ENCODE data around the gene TEX47. TPM values are rescaled to one million over a fixed set of nuclear protein-coding genes. Genes with fewer than 3 reads are reported as not detected.

TEX47 gene
- not detected for total RNA-seq
- not detected for polyA plus RNA-seq
- total RNA-seq, result not detected

DNA sequence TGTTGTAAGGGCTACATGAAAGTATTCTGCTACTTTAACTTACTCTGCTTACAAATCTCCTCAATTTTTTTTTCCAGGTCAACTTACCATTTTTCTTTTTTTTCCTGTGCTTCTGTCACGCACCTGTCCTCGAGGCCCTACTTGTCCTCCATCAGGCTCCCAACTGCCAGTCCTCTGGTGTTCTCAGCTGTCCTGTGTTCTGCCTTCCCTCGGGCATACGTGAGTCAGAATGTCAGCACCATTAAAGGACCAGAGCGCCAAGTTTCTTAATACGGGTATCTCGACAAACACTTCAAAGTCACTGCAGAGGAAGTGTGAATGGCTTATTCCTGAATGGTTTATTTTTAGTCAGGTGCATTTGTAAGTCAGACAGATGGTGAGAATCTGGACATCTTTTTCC, at the start of gene TEX47:
Gene TEX47, minus strand, starts transcription at position 185 of the 400 bp plus-strand sequence. CDS start 795 bp downstream, outside the sequence.
- H3K4me1 ChIP-seq (ENCODE audit: control insufficient read depth in 2 of 2, insufficient read depth in 2 of 2, low read length in 2 of 2), result no peaks in the 10 kb centered on the region
- ChIA-PET POLR2A (no interaction called here), CTCF (no interaction called here)
- intact Hi-C loops (cut with micrococcal nuclease), result no loop called here
- no peak within 1 kb of the TSS for H3K4me3 ChIP-seq (ENCODE audit: low read length)
- no peaks in the 10 kb centered on the region for H3K36me3 Mint-ChIP-seq
- no peaks in the 10 kb centered on the region for H3K9me3 ChIP-seq (ENCODE audit: control insufficient read depth in 2 of 3, low read length in 3 of 3)
- no peaks in the 10 kb centered on the region for H3K4me1 Mint-ChIP-seq
- no peak within 1 kb of the TSS for H3K4me3 Mint-ChIP-seq
- peaks cover 0 to 10% (median 0%) of the 10 kb centered on the region in 5 donors for H3K27me3 Mint-ChIP-seq
- ATAC-seq (no peak), DNase-seq (no peak)
- no peaks in the 10 kb centered on the region for H3K27me3 ChIP-seq (ENCODE audit: control insufficient read depth in 2 of 2, insufficient read depth in 2 of 2, low read length in 2 of 2)
- no peak within 1 kb of the TSS for H3K27ac ChIP-seq (ENCODE audit: low read depth, low read length)
- no peaks in the 10 kb centered on the region for H3K36me3 ChIP-seq (ENCODE audit: control insufficient read depth in 2 of 3, insufficient read depth in 3 of 3, low read length in 3 of 3)
- H3K9me3 Mint-ChIP-seq, result no peaks in the 10 kb centered on the region
- H3K27ac Mint-ChIP-seq, result no peak within 1 kb of the TSS

DNA sequence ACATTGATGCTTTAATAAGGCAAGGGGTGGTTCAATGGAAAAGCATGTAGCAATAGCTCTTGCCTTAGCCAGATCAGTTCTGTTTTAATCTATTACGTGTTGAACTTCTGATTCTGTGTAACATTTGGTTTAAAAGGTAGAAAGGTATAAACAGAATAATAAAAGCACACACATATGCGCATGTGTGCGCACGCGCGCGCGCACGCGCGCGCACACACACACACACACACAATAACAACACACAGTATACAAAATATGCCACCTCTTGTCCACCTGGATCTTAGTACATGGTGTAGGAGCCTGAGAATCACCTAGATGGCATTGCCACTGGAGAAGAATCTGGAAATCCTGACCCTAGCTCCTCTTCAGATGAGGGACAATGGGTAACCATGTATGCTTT, 49.6 kb upstream of the TEX47 start:
- H3K36me3 Mint-ChIP-seq, result no peaks in the 10 kb centered on the region
- H3K4me3 ChIP-seq (ENCODE audit: low read length), result no peak overlapping the region
- H3K4me1 Mint-ChIP-seq, result no peaks in the 10 kb centered on the region
- H3K36me3 ChIP-seq (ENCODE audit: control insufficient read depth in 2 of 3, insufficient read depth in 3 of 3, low read length in 3 of 3), result no peaks in the 10 kb centered on the region
- DNase-seq, result no peak
- no peak for ATAC-seq
- no peak overlapping the region for H3K27ac Mint-ChIP-seq
- H3K9me3 Mint-ChIP-seq, result peaks cover 0 to under 1% (median 0%) of the 10 kb centered on the region in 11 donors
- H3K9me3 ChIP-seq (ENCODE audit: control insufficient read depth in 2 of 3, low read length in 3 of 3), result no peaks in the 10 kb centered on the region
- H3K27me3 Mint-ChIP-seq, result peaks cover 0 to 9% (median 0%) of the 10 kb centered on the region in 5 donors
- no peak overlapping the region for H3K4me3 Mint-ChIP-seq
- intact Hi-C loops (cut with micrococcal nuclease), result no loop called here
- CTCF ChIA-PET, result no interaction called here
- no peaks in the 10 kb centered on the region for H3K4me1 ChIP-seq (ENCODE audit: control insufficient read depth in 2 of 2, insufficient read depth in 2 of 2, low read length in 2 of 2)
- H3K27ac ChIP-seq (ENCODE audit: low read depth, low read length), result no peak overlapping the region
- no peaks in the 10 kb centered on the region for H3K27me3 ChIP-seq (ENCODE audit: control insufficient read depth in 2 of 2, insufficient read depth in 2 of 2, low read length in 2 of 2)
- POLR2A ChIA-PET, result no interaction called here

GRCh38 chr7:88842201-88842600, 46.7 kb upstream of the TEX47 start:
- Mint-ChIP-seq H3K4me1 (no peaks in the 10 kb centered on the region), H3K36me3 (no peaks in the 10 kb centered on the region), H3K27me3 (peaks cover 0 to 9% (median 0%) of the 10 kb centered on the region in 5 donors), H3K9me3 (no peaks in the 10 kb centered on the region), H3K27ac (no peak overlapping the region), H3K4me3 (no peak overlapping the region)
- Histone ChIP-seq H3K4me3 (ENCODE audit: low read length) (no peak overlapping the region), H3K9me3 (ENCODE audit: control insufficient read depth in 2 of 3, low read length in 3 of 3) (no peaks in the 10 kb centered on the region), H3K27ac (ENCODE audit: low read depth, low read length) (no peak overlapping the region), H3K36me3 (ENCODE audit: control insufficient read depth in 2 of 3, insufficient read depth in 3 of 3, low read length in 3 of 3) (no peaks in the 10 kb centered on the region), H3K27me3 (ENCODE audit: control insufficient read depth in 2 of 2, insufficient read depth in 2 of 2, low read length in 2 of 2) (no peaks in the 10 kb centered on the region), H3K4me1 (ENCODE audit: control insufficient read depth in 2 of 2, insufficient read depth in 2 of 2, low read length in 2 of 2) (no peaks in the 10 kb centered on the region)
- ChIA-PET POLR2A (no interaction called here), CTCF (no interaction called here)
- ATAC-seq (no peak), DNase-seq (no peak)
- intact Hi-C loops (cut with micrococcal nuclease), result no loop called here

GRCh38 chr7:88835147-88835728, 39.7 kb upstream of the TEX47 start:
- no peaks in the 10 kb centered on the region for H3K4me1 Mint-ChIP-seq
- Histone ChIP-seq H3K27me3 (ENCODE audit: control insufficient read depth in 2 of 2, insufficient read depth in 2 of 2, low read length in 2 of 2) (no peaks in the 10 kb centered on the region), H3K4me3 (ENCODE audit: low read length) (no peak overlapping the region), H3K27ac (ENCODE audit: low read depth, low read length) (no peak overlapping the region), H3K9me3 (ENCODE audit: control insufficient read depth in 2 of 3, low read length in 3 of 3) (no peaks in the 10 kb centered on the region), H3K4me1 (ENCODE audit: control insufficient read depth in 2 of 2, insufficient read depth in 2 of 2, low read length in 2 of 2) (no peaks in the 10 kb centered on the region), H3K36me3 (ENCODE audit: control insufficient read depth in 2 of 3, insufficient read depth in 3 of 3, low read length in 3 of 3) (no peaks in the 10 kb centered on the region)
- H3K27me3 Mint-ChIP-seq, result no peaks in the 10 kb centered on the region
- no peak overlapping the region for H3K27ac Mint-ChIP-seq
- intact Hi-C loops (cut with micrococcal nuclease), result loop anchor here (2.0 to 5.0 kb wide), 3 partner anchors 590 to 788 kb away; no protein-coding TSS in a partner anchor
- ChIA-PET POLR2A (no interaction called here), CTCF (interaction anchor here (0.5 kb wide), 1 partner anchor 787 kb away, joined by 3 read pairs; no protein-coding TSS in a partner anchor)
- H3K9me3 Mint-ChIP-seq, result no peaks in the 10 kb centered on the region
- peak in 1 of 9 donors; percentile 2 for DNase-seq
- no peaks in the 10 kb centered on the region for H3K36me3 Mint-ChIP-seq
- H3K4me3 Mint-ChIP-seq, result no peak overlapping the region
- no peak for ATAC-seq

DNA sequence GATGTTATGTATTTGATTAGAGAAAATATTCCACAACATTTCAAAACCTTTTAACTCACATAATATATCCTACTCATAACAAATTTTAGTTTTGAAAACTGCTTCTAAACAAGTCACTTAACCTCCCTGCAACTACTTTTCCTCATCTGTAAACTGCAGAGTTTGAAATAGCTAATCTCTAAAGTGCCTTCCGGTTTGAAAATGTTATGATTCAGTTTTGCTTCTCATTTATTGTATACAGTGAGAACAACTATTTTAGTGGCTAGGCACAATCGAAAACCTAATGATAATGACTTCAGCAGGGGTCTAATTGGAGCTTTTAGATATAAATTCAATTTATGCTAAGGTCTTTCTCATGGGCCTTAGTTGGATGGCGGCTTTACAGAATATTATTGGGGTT, 30.7 kb upstream of the TEX47 start:
- no peak for ATAC-seq
- Mint-ChIP-seq H3K27ac (no peak overlapping the region), H3K4me1 (no peaks in the 10 kb centered on the region), H3K36me3 (no peaks in the 10 kb centered on the region), H3K4me3 (no peak overlapping the region), H3K9me3 (peaks cover 0 to 8% (median 2%) of the 10 kb centered on the region in 11 donors), H3K27me3 (peaks cover 0 to 5% (median 0%) of the 10 kb centered on the region in 5 donors)
- POLR2A ChIA-PET, result no interaction called here
- CTCF ChIA-PET, result no interaction called here
- H3K9me3 ChIP-seq (ENCODE audit: control insufficient read depth in 2 of 3, low read length in 3 of 3), result no peaks in the 10 kb centered on the region
- no peak overlapping the region for H3K27ac ChIP-seq (ENCODE audit: low read depth, low read length)
- no peak overlapping the region for H3K4me3 ChIP-seq (ENCODE audit: low read length)
- intact Hi-C loops (cut with micrococcal nuclease), result no loop called here
- H3K36me3 ChIP-seq (ENCODE audit: control insufficient read depth in 2 of 3, insufficient read depth in 3 of 3, low read length in 3 of 3), result no peaks in the 10 kb centered on the region
- DNase-seq, result no peak
- no peaks in the 10 kb centered on the region for H3K4me1 ChIP-seq (ENCODE audit: control insufficient read depth in 2 of 2, insufficient read depth in 2 of 2, low read length in 2 of 2)
- H3K27me3 ChIP-seq (ENCODE audit: control insufficient read depth in 2 of 2, insufficient read depth in 2 of 2, low read length in 2 of 2), result no peaks in the 10 kb centered on the region

GRCh38 chr7:88818552-88818951, 23.0 kb upstream of the TEX47 start:
- intact Hi-C loops (cut with micrococcal nuclease), result no loop called here
- Histone ChIP-seq H3K4me1 (ENCODE audit: control insufficient read depth in 2 of 2, insufficient read depth in 2 of 2, low read length in 2 of 2) (no peaks in the 10 kb centered on the region), H3K4me3 (ENCODE audit: low read length) (no peak overlapping the region), H3K27me3 (ENCODE audit: control insufficient read depth in 2 of 2, insufficient read depth in 2 of 2, low read length in 2 of 2) (no peaks in the 10 kb centered on the region), H3K9me3 (ENCODE audit: control insufficient read depth in 2 of 3, low read length in 3 of 3) (no peaks in the 10 kb centered on the region), H3K36me3 (ENCODE audit: control insufficient read depth in 2 of 3, insufficient read depth in 3 of 3, low read length in 3 of 3) (no peaks in the 10 kb centered on the region), H3K27ac (ENCODE audit: low read depth, low read length) (no peak overlapping the region)
- POLR2A ChIA-PET, result no interaction called here
- Mint-ChIP-seq H3K27me3 (peaks cover 0 to 6% (median 0%) of the 10 kb centered on the region in 5 donors), H3K9me3 (peaks cover 0 to 5% (median under 1%) of the 10 kb centered on the region in 11 donors), H3K27ac (no peak overlapping the region), H3K4me1 (no peaks in the 10 kb centered on the region), H3K36me3 (no peaks in the 10 kb centered on the region), H3K4me3 (no peak overlapping the region)
- CTCF ChIA-PET, result no interaction called here
- DNase-seq, result no peak
- no peak for ATAC-seq

DNA sequence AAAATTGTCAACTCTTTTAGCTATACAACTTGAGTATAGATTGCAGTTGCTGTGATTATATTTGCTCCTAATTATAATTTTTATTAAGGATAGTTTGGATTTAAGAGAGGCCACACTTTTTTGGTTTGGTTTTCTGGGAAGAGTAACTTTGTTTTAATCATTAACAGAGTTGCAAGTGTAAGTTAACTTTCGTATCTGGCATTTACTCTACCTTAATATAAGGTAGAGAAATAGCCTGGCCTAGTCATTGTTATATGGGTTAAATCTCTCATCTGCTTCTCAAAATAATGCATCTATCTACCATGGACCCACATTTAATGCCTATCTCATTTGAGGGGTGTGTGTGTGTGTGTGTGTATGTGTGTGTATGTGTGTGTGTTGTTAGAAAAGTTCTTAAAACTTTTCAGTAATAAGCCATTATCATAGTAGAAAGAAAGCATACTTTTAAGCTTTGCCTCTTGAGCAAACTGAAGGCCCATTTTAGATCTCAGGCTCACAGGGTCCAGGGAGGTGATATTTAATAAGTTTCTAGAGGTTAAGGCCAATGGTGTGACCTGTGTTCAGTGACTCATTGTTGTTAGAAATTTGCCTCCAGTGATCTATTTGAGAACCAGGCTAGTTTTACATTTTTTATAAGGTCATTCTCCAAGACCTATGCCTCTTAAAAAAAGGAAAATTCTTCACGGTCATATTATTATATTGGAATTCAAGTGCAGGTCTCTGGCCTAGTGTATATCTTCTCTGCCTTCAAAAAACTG, 10.9 kb upstream of the TEX47 start:
- H3K9me3 ChIP-seq (ENCODE audit: control insufficient read depth in 2 of 3, low read length in 3 of 3), result no peaks in the 10 kb centered on the region

More for the DNA sequence above, 10.9 kb upstream of the TEX47 start:
- Mint-ChIP-seq H3K9me3 (peaks cover 0 to 6% (median 0%) of the 10 kb centered on the region in 11 donors), H3K36me3 (no peaks in the 10 kb centered on the region), H3K4me3 (no peak overlapping the region), H3K27ac (no peak overlapping the region), H3K27me3 (no peaks in the 10 kb centered on the region), H3K4me1 (no peaks in the 10 kb centered on the region)
- H3K36me3 ChIP-seq (ENCODE audit: control insufficient read depth in 2 of 3, insufficient read depth in 3 of 3, low read length in 3 of 3), result no peaks in the 10 kb centered on the region
- DNase-seq (no peak), ATAC-seq (no peak)
- intact Hi-C loops (cut with micrococcal nuclease), result no loop called here
- H3K4me3 ChIP-seq (ENCODE audit: low read length), result no peak overlapping the region
- ChIA-PET CTCF (no interaction called here), POLR2A (no interaction called here)
- no peak overlapping the region for H3K27ac ChIP-seq (ENCODE audit: low read depth, low read length)
- no peaks in the 10 kb centered on the region for H3K4me1 ChIP-seq (ENCODE audit: control insufficient read depth in 2 of 2, insufficient read depth in 2 of 2, low read length in 2 of 2)
- no peaks in the 10 kb centered on the region for H3K27me3 ChIP-seq (ENCODE audit: control insufficient read depth in 2 of 2, insufficient read depth in 2 of 2, low read length in 2 of 2)
